Fibroblast of gingiva (primary cell): Measurements from ENCODE around the gene NFKBIB.
A peak's percentile ranks its signal among the peaks of the same experiment; 100 is the strongest.
"Not testable (repeated sequence)": the region's sequence is repeated elsewhere in the genome, so short reads cannot be mapped to it uniquely, and the experiment has no call there.

Experiments used
- DNase-seq: peaks from one replicate; pipeline ENCODE4 v3.0.0-alpha.2; 2011; ENCODE audit warnings: low read depth

Gene NFKBIB, protein sequence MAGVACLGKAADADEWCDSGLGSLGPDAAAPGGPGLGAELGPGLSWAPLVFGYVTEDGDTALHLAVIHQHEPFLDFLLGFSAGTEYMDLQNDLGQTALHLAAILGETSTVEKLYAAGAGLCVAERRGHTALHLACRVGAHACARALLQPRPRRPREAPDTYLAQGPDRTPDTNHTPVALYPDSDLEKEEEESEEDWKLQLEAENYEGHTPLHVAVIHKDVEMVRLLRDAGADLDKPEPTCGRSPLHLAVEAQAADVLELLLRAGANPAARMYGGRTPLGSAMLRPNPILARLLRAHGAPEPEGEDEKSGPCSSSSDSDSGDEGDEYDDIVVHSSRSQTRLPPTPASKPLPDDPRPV

DNA sequence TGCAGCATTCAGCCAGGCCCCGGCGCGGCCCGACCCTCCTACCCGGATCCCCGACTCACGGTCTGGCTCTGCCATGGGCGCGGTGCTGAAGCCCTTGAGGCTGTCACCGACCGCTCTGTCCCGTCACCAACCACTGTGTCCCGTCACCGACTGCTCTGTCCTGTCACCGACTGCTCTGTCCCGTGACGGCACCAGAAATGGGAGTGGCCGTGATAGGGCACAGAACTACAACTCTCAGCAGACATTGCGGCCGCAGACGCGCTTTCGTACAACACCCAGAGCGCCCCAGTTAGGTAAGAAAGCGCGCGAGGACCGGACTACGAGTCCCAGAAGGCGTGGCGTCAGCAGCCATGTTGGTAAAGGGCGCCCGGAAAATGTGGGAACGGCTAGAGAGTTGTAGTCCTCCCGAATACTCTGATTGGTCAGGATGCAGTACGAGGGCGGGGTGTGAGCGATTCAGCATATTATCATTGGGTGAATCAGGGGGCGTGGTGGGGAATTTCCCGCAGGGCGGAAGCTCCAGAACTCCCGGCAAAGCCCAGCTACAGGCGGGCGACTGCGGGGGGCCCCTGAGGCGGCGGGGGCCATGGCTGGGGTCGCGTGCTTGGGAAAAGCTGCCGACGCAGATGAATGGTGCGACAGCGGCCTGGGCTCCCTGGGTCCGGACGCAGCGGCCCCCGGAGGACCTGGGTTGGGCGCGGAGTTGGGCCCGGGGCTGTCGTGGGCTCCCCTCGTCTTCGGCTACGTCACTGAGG, at the start of gene NFKBIB, which contains the start of gene SIRT2:
Gene NFKBIB (plus strand): TSS at position 523 of the 755 bp plus-strand sequence. CDS start 64 bp downstream, at position 587.
Gene SIRT2 (minus strand): TSS at position 172 of the 755 bp plus-strand sequence. CDS start 97 bp downstream, at position 75.
- DNase-seq: peak; percentile 99

DNA sequence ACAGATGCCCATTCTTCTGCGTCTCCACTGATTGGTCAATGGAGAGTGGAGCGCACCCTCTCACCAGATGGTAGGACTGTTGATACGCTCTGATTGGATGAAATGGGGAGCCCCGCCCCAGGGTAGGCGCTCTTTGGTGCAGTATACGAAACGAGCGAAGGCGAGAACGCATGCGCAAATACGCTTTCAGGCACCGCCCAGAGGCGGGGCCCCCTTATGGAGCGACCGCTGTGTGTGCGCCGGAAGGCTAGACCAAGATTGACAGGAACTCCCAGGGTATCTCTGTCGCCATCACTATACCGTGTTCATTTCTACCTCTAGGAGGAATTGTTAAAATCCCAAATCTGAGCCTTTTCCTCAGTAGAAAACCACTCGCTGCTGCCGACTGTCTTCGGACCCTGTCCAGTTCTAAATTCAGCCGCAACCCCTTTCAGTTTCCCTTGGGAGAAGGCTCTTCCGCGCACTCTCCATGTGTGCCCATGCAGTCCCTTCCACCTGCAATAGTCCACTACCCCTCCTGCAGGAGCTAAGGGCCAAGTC, 49.3 kb upstream of the NFKBIB start:
- no peak for DNase-seq

DNA sequence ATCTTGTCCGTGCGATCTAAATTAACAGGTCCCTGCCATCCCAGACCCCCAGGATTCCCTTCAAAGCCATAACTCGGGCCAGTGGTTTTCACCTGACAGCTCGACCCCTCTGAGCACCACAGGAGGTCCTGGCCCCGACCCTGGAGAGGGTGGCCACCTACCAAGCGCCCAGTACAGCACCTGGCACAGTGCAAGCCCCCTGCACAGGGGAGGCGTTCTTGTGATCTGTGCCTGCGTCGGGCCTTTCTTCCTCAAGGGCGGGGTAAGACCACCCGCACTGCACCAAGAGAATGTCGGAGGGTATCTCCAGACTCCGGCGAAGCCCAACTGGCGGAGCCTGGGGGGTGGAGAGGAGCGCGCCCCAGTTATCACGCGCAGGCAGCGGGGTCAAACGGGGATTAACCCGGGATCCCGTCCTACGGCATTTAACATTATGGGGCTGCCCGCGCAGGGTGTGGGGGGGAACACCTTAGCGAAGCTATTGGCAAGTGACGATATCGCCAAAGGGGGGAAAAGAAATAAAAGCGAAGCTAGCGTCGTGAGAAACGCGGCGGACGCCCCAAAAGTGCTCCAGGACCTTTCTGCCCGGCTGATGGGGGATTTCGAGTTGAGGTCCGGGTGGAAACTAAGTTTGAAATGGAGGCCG, 48.7 kb upstream of the NFKBIB start:
- DNase-seq: no peak

DNA sequence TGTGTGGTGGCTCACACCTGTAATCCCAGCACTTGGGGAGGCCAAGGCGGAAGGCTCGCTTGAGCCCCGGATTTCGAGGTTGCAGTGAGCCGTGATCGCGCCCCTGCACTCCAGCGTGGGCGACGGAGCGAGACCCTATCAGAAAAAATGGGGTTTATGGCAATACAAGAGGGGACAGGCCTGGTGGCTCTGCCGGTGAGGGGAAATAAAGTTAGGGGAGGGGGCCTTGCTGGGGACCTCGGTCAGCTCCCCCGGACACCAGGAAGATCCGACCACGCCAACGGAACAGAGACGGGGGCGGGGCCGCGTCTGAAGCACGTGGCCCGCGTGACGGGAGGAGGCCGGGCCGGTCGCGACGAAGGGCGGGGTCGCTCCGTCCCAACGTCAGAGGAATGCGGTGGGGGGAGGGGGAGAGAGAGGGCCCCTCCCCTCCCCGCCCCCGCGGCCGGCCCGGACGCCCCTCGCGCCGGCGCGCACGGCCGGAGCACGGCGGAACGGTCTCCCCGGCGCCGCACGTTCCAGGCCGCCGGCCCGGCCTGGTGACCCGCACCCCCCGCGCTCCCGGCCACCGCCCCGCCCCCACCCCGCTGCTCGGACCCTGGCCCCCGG, 48.0 kb upstream of the NFKBIB start:
- DNase-seq: peak; percentile 92

DNA sequence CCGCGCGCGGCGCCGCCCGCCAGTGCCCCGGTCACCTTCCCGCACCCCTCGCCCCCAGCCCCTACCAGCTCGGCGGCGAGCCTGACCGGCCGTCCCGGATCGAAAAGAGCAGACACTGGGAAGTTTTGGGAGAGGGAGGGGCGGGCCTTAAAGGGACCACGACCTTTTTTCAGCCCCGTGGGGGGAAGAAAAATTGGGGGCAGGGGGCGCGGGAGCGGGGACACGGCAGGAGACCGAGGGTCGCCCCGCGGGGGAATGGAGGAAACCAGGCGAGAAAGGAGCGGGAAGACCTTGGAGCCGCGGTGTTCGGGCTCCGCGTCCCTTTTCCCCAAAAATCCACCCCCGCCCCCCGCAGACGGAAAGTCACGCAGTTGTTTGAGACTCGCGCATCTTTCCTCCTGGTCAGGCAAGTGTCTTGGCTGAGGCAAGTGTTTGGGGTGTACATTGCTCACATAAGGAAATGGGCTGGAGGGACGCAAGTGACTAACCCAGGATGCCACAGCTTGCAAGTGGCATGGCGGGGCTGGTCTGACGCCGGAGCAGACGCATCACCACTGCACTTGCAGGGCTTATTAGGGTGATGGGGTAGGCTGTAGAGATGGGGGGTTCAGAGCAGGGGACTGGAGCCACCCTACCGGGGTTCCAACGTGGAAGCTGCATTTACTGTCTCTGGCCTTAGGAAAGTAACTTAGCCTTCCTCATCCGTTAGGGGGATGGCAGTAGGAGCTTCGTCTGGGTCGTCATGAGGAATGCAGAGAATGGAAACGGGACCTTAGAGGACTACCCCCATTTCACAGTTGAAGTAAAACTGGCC, 47.3 kb upstream of the NFKBIB start:
- DNase-seq: peak; percentile 71

DNA sequence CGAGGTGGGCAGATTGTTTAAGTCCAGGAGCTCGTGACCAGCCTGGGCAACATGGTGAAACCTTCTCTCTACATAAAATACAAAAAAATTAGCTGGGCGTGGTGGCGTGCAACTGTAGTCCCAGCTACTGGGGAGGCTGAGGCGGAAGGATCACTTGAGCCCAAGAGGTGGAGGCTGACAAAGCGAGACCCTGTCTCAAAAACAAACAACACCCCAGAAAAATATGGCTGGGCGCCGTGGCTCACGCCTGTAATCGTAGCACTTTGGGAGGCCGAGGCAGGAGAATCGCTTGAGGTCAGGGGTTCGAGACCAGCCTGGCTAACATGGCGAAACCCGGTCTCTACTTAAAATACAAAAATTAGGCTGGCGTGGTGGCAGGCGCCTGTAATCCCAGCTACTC, 46.6 kb upstream of the NFKBIB start:
- no peak for DNase-seq

DNA sequence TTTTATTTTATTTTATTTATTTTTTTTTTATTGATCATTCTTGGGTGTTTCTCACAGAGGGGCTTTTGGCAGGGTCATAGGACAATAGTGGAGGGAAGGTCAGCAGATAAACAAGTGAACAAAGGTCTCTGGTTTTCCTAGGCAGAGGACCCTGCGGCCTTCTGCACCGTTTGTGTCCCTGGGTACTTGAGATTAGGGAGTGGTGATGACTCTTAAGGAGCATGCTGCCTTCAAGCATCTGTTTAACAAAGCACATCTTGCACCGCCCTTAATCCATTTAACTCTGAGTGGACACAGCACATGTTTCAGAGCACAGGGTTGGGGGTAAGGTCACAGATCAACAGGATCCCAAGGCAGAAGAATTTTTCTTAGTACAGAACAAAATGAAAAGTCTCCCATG, 44.8 kb upstream of the NFKBIB start:
- DNase-seq: not testable (repeated sequence)

DNA sequence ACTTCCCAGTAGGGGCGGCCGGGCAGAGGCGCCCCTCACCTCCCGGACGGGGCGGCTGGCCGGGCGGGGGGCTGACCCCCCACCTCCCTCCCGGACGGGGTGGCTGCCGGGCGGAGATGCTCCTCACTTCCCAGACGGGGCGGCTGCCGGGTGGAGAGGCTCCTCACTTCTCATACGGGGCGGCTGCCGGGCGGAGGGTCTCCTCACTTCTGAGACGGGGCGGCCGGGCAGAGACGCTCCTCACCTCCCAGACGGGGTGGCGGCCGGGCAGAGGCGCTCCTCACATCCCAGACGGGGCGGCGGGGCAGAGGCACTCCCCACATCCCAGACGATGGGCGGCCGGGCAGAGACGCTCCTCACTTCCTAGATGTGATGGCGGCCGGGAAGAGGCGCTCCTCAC, 44.0 kb upstream of the NFKBIB start:
- not testable (repeated sequence) for DNase-seq

DNA sequence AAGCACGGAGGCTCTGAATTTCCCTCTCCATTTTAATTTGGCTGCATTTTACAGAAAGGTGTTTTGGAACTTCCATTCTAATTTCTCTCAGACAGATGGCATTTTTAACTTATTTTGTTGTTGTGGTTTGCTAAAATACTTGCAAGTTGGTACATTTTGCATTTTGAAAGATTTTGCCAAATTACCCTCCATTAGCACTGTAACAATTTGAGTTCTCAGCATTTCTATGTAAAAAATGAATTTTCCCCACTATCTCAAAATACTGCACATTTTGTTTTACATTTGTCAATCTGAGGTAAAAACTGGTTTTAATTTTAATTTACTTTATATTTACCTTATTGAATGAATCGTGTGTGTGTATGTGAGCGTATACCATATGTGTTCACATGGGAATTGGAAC, 43.0 kb upstream of the NFKBIB start:
- no peak for DNase-seq

DNA sequence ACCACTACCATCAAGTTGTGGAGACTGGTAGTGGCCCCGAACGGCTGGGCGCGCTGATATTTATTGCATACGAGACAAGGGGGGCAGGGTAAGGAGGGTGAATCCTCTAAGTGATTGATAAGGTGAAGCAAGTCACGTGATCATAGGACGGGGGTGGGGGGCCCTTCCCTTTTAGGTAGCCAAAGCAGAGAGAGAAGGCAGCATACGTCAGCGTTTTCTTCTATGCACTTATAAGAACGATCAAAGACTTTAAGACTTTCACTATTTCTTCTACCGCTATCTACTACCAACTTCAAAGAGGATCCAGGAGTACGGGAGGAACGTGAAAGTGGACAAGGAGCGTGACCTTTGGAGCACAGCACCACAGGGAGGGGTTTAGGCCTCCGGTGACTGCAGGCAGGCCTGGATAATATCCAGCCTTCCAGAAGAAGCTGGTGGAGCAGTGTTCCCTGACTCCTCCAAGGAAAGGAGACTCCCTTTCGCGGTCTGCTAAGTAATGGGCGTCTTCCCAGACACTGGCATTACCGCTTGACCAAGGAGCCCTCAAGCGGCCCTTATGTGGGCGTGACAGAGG, 40.1 kb upstream of the NFKBIB start:
- not testable (repeated sequence) for DNase-seq

DNA sequence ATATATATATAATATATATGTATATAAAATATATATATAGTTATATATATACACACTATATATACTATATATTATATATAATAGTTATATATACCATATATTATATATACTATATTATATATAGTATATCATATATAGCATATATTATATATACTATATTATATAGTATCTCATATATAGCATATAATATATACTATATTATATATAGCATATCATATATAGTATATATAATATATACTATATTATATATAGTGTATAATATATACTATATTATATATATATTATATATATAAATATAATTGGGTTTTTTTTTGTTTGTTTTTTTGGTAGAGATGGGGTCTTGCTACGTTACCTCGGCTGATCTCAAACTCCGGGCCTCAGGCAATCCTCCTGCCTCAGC, 38.4 kb upstream of the NFKBIB start:
- DNase-seq: no peak

DNA sequence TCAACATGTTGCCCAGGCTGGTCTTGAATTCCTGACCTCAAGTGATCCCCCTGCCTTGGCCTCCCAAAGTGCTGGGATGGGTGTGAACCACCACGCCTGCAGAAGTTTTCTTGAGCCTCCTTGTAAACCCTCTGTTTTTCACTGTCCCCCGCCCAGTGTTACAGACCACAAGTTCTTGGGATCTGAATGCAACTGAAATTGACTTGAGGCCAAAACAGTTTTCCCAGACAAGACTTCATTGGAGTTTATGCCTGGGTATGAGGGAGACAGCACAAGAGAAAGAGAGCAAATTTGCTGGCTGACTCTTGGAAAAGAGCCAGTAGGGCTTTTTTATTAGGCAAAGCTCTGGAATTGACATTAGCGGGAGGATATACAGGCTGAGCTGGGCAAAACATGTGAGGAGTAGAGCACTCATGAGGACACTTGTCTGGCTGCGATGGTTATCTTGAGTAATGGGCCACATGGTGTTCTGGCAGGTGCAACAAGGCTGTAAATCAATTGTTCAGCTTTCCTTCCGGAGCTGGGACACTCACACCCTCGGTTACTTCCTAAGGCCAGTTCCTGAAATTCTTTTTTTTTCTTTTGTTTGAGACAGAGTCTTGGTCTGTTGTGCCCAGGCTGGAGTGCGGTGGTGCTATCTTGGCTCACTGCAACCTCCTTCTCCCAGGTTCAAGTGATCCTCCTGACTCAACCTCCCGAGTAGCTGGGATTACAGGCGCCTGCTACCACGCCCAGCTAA, 37.3 kb upstream of the NFKBIB start:
- DNase-seq: no peak

DNA sequence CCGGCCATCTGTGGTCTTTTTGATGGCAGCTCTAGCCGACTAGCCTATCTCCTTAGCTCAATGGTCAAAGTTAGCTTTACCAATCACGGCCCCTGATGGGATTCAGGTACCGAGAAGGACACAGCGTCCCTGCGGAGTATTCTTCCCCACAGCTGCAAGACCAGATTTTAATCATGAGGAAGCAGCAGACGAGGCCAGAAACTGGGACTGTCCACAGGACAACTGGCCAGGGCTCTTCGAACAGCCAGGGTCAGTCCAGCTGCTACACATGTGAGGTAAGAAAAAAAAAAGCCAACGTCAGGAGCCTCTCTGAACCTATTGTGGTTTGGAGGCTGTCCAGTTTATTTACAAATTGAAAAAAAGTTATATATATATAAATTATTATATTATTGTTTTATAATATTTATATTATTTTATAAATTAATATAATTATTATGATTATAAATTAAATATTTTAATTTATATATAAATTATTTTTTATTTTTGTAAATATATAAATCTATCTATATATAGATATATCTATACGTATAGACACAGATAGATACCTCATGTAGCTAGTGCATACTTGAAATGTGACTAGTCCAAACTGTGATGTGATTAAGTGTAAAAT, 32.5 kb upstream of the NFKBIB start:
- no peak for DNase-seq

DNA sequence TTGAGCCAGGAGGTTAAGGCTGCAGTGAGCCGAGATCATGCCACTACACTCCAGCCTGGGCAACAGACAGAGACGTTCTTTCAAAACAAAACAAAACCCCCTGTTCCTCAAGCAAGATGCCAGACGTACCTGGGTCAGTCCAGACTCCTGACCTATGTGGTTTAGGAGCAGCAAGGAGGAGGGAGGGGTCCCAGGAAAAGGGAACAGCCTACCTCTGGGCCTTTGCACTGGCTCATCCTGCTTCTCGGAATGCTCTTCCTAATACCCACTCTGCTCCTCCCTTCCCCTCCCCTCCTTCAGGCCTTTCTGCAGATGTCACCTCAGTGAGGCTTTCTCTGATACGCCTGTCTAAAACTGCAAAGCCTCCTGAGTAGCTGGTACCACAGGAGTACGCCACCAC, 31.2 kb upstream of the NFKBIB start:
- no peak for DNase-seq

DNA sequence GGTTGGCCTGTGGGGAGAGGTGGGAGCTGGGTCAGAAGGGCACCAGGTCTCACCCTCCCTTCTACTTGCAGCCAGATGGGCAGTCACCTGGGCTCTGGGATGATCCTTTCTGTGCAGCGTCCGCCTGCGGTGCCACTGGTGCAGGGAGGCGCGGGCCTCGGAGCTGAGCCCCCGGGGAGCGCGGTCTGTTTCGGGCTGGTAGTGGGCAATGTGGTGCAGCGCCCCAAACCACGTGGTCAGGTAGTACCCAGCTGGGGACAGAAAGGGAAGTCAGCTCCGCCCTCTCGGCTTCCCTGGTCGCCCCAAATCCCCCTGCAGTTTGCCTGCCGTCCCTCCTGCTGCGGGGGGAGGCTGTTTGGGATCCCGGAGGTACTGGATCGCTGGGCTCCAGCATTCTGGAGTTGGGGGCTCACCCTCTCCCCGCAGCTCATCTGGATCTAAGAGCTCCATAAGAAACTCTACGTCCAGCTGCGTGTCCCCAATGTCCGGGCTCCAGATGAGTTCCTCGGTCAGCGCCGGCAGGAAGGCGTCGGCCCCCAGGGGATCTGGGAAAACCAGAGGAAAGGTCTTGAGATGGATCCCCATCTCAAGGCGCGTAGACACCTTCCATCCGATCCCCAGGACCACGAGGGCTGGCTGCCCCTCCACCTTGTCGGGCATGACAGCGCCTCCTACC, 30.5 kb upstream of the NFKBIB start:
- DNase-seq: no peak

DNA sequence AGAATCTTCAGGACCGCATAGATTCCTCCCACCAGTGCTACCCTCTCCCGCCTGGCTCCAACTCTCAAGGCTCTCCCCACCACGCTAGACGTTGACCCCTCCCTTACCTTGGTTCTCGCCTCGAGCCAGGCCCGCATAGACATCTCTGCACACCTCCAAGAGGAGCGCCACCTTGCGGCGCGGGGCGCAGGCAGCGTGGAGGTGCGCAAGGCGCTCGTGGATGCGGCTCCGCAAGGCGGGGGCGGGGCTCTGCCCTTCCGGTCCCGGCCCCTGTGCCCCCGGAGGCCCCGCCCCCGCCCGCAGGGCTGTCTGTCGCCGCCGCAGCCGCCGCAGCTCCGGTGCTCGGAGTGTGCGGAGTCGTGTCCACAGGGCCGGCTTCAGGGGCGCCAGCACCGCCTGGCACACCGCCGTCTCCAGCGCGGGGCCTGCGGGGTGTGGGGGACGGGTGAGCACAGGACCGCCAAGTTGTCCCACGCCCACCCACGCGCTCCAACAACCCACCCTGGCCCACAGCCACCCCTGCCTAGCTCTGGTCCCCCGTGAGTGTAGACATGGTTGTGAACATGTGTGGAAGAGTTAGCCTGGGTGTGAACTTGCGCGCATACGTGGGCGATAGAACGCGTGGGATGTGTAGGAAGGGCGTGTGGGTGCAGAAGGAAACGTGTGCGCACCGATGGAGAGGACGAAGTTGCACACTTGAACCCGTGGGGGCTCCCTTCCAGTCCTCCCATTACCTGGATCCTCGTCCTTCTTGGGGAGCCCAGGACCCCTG, 29.7 kb upstream of the NFKBIB start:
- peak; percentile 45 for DNase-seq

DNA sequence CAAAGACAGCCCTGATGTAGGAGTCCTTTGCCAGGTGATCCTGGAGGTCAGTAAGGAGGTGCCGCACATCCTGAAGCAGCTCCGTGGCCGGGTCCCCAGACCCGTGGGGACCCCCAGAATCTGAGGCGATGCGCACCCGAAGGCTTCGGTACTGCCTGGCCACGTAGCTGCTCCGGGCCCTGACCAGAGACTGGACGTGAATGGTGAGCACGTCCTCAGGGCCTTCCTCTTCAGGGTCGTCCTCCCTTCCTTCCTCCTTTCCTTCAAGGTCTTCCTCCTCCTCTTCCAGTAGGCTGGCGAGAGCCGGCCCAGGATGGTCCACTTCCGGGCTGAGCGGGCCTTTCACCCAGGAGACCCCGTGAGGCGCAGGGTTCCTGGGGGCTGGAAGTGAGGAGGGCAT, 29.2 kb upstream of the NFKBIB start:
- DNase-seq: no peak

DNA sequence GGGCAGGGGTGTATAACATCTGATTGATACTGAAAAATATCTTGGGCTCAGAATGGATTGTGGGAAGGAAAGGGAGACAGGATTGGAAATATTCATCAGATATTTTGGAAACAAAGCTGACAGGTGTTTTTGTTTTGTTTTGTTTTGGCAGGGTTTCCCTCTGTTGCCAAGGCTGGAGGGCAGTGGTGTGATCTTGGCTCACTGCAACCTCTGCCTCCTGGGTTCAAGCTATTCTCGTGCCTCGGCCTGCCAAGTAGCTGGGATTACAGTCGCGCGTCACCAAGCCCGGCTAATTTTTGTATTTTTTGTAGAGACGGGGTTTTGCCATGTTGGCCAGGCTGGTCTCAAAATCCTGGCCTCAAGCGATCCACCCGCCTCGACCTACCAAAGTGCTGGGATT, 26.4 kb upstream of the NFKBIB start:
- DNase-seq: not testable (repeated sequence)
